Esophagus muscularis mucosa (tissue), 4 donors: Measurements from ENCODE around the gene KRTAP4-5. TPM values are rescaled to one million over a fixed set of nuclear protein-coding genes. Genes with fewer than 3 reads are reported as not detected.

Experiments
- DNase-seq: peaks from one replicate; pipeline ENCODE4 v3.0.0-alpha.2; 2017; ENCODE audit errors: extremely low spot score
- H3K27ac ChIP-seq, 4 donors: fragments of 200-600 bp; sonication (generic); replicated peaks in 1 of 4; 1 replicate in 3 of 4; 2 replicates in 1 of 4; pipeline ENCODE4 v1.5.1; 2016 to 2019; ENCODE audit warnings: mild to moderate bottlenecking in 1 of 4
- H3K27me3 ChIP-seq, 4 donors: fragments of 200-600 bp; sonication (generic); one replicate each; pipeline versions ENCODE4 v1.5.1 to v1.6.0; 2016 to 2019
- H3K36me3 ChIP-seq, 4 donors: fragments of 200-600 bp; sonication (generic); one replicate each; pipeline ENCODE4 v1.5.1; 2016 to 2019
- H3K4me1 ChIP-seq, 4 donors: fragments of 200-600 bp; sonication (generic); one replicate each; pipeline ENCODE4 v1.5.1; 2016 to 2019
- H3K4me3 ChIP-seq, 4 donors: fragments of 200-600 bp; sonication (generic); 1 replicate in 2 of 4; 2 replicates in 2 of 4; pipeline ENCODE4 v1.5.1; 2016 to 2019; ENCODE audit warnings: mild to moderate bottlenecking in 4 of 4, moderate library complexity in 1 of 4
- H3K9me3 ChIP-seq, 4 donors: fragments of 200-600 bp; sonication (generic); 1 replicate in 3 of 4; 2 replicates in 1 of 4; pipeline ENCODE4 v1.5.1; 2016 to 2019
- EP300 ChIP-seq: sonication (generic); formaldehyde crosslinking; IDR thresholded peaks from one replicate; pipeline ENCODE4 v1.6.1; 2017; ENCODE audit warnings: antibody characterized with exemption
- POLR2A ChIP-seq: fragments of 450-650 bp; IDR thresholded peaks from one replicate; pipeline ENCODE4 v1.6.1; 2017; ENCODE audit warnings: antibody characterized with exemption, moderate library complexity, mild to moderate bottlenecking, low read depth
- POLR2AphosphoS5 ChIP-seq, 2 donors: sonication (generic); formaldehyde crosslinking; IDR thresholded peaks; one replicate each; pipeline ENCODE4 v1.6.1; 2017; ENCODE audit warnings: antibody characterized with exemption in 2 of 2
- WGBS: methylation state at CpG from one replicate; pipeline ENCODE4 v1.1.5; 2018; 5-methylcytosine and 5-hydroxymethylcytosine counted together
- intact Hi-C: fragments of 100-400 bp; cut with DNase I; formaldehyde crosslinking; loops from one replicate; pipeline ENCODE4 v1.15.1; 2023
- total RNA-seq, 4 donors: library from RNA; depleted of rRNA; stranded (reverse); fragments of >200 nt; gene quantifications; one replicate each; pipeline versions ENCODE4 v1.1.0 to v1.2.1, GENCODE V29; 2016
- TF ChIP-seq, protein P1 (sequence below), 3 experiments: fragments of 200-600 bp in 2 of 3; fragments of 450-650 bp in 1 of 3; sonication (generic) in 2 of 3; IDR thresholded peaks; one replicate each; pipeline ENCODE4 v1.5.1; 2017 to 2019; ENCODE audit warnings: antibody characterized with exemption in 3 of 3, mild to moderate bottlenecking in 2 of 3, moderate library complexity in 1 of 3

The KRTAP4-5 gene
- total RNA-seq, 4 donors from 2014 or later, result not detected

GRCh38 chr17:41147531-41148204 lies 2.0 kb downstream of the KRTAP4-5 start:
- Histone ChIP-seq H3K4me1 (no peaks in the 10 kb centered on the region), H3K4me3 (no peak overlapping the region), H3K36me3 (no peaks in the 10 kb centered on the region), H3K27me3 (no peaks in the 10 kb centered on the region), H3K9me3 (peaks cover 0 to 15% (median 7%) of the 10 kb centered on the region in 4 donors), H3K27ac (no peak overlapping the region)
- WGBS, result 73% methylated on average over 2 of the region's 2 CpGs
- TF ChIP-seq, protein P1, sequence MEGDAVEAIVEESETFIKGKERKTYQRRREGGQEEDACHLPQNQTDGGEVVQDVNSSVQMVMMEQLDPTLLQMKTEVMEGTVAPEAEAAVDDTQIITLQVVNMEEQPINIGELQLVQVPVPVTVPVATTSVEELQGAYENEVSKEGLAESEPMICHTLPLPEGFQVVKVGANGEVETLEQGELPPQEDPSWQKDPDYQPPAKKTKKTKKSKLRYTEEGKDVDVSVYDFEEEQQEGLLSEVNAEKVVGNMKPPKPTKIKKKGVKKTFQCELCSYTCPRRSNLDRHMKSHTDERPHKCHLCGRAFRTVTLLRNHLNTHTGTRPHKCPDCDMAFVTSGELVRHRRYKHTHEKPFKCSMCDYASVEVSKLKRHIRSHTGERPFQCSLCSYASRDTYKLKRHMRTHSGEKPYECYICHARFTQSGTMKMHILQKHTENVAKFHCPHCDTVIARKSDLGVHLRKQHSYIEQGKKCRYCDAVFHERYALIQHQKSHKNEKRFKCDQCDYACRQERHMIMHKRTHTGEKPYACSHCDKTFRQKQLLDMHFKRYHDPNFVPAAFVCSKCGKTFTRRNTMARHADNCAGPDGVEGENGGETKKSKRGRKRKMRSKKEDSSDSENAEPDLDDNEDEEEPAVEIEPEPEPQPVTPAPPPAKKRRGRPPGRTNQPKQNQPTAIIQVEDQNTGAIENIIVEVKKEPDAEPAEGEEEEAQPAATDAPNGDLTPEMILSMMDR (IDR thresholded peaks at IDR 0.05), result no peak
- TF ChIP-seq EP300, result no peak
- TF ChIP-seq POLR2A, result no peak
- DNase-seq, result no peak
- intact Hi-C loops, result no loop called here

- no peaks in the 10 kb centered on the region for H3K36me3 ChIP-seq
- DNase-seq, result no peak
- H3K9me3 ChIP-seq, result peaks cover 0 to 27% (median 8%) of the 10 kb centered on the region in 4 donors
- TF ChIP-seq POLR2A (no peak), POLR2AphosphoS5 (IDR thresholded peaks at IDR 0.05) (no peak), EP300 (no peak)
- TF ChIP-seq, protein P1 (IDR thresholded peaks at IDR 0.05), result no peak
- 93% methylated on average over 2 of the region's 2 CpGs for WGBS
- intact Hi-C loops, result no loop called here
- H3K4me1 ChIP-seq, result no peaks in the 10 kb centered on the region
- no peak overlapping the region for H3K27ac ChIP-seq
- H3K27me3 ChIP-seq, result no peaks in the 10 kb centered on the region
- no peak overlapping the region for H3K4me3 ChIP-seq
Measured at GRCh38 chr17:41145261-41145660, 4.4 kb downstream of the KRTAP4-5 start.

- no peak for DNase-seq
- intact Hi-C loops, result no loop called here
- TF ChIP-seq, protein P1 (IDR thresholded peaks at IDR 0.05), result no peak
- TF ChIP-seq POLR2AphosphoS5 (IDR thresholded peaks at IDR 0.05) (no peak), POLR2A (no peak), EP300 (no peak)
- Histone ChIP-seq H3K4me3 (no peak overlapping the region), H3K27ac (no peak overlapping the region), H3K36me3 (no peaks in the 10 kb centered on the region), H3K9me3 (peaks cover 0 to 32% (median 9%) of the 10 kb centered on the region in 4 donors), H3K4me1 (no peaks in the 10 kb centered on the region), H3K27me3 (peaks cover 0 to 4% (median 0%) of the 10 kb centered on the region in 4 donors)
- 84% methylated on average over 1 of the region's 1 CpG for WGBS
Measured at GRCh38 chr17:41144846-41145245, 4.8 kb downstream of the KRTAP4-5 start.

DNA sequence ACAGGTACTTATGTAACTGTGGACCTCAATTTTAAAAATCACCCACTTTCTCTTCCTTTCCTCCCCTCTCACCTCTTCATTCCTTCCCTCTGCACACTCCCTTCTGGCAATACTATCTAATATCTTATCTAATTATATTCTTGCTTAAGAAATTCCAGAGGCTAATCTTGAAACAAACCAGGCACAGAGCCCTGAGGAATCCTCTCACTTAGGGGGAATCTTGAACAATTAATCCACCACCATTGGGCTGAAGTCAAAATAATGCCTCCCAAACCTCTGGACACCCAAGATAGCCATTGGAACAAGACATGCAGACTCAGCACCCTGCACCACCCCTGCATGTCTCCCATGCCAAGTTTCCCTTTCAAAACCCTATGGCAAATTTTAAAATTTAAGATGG lies 8.3 kb downstream of the KRTAP4-5 start:
- no peak overlapping the region for H3K4me3 ChIP-seq
- intact Hi-C loops, result no loop called here
- no peaks in the 10 kb centered on the region for H3K36me3 ChIP-seq
- H3K27me3 ChIP-seq, result peaks cover 0 to 7% (median 0%) of the 10 kb centered on the region in 4 donors
- DNase-seq, result no peak
- H3K4me1 ChIP-seq, result no peaks in the 10 kb centered on the region
- no peak overlapping the region for H3K27ac ChIP-seq
- TF ChIP-seq, protein P1 (IDR thresholded peaks at IDR 0.05), result no peak
- no peak for TF ChIP-seq POLR2A
- TF ChIP-seq POLR2AphosphoS5 (IDR thresholded peaks at IDR 0.05), result no peak
- no peak for TF ChIP-seq EP300
- H3K9me3 ChIP-seq, result peaks cover 0 to 35% (median 12%) of the 10 kb centered on the region in 4 donors
